AG09319 (cell line): ENCODE measurements around the gene FOXF1.
A peak's percentile ranks its signal among the peaks of the same experiment; 100 is the strongest.

ENCODE experiments used
- DNase-seq: peaks from one replicate; pipeline ENCODE4 v3.0.0-alpha.2; 2010; ENCODE audit warnings: low read depth; ENCODE audit errors: extremely low read depth
- TF ChIP-seq, protein P1 (sequence below): IDR thresholded peaks from 2 replicates; pipeline ENCODE4 v1.5.1; 2011; ENCODE audit warnings: low read depth, mild to moderate bottlenecking, inconsistent platforms, low read length, moderate library complexity

FOXF1 gene

DNA sequence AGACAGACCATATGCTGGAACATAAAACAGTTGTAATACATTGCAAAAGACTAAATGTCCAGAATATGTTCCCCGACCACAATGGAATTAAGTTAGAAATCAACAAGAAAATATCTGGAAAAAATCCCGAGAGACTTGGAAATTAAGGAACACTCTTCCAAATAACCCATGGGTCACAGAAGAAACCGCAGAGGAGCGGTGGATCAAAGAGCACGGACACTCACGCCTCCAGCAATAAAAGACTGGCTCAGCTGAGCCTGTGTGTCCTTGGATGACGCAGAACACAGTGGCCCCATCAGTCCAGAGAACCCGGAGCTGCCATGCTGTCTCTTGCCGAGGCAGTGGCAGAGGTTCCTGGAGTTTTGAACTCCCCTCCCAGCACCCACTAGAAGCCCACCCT is 30.9 kb upstream of the FOXF1 start:
- TF ChIP-seq, protein P1, sequence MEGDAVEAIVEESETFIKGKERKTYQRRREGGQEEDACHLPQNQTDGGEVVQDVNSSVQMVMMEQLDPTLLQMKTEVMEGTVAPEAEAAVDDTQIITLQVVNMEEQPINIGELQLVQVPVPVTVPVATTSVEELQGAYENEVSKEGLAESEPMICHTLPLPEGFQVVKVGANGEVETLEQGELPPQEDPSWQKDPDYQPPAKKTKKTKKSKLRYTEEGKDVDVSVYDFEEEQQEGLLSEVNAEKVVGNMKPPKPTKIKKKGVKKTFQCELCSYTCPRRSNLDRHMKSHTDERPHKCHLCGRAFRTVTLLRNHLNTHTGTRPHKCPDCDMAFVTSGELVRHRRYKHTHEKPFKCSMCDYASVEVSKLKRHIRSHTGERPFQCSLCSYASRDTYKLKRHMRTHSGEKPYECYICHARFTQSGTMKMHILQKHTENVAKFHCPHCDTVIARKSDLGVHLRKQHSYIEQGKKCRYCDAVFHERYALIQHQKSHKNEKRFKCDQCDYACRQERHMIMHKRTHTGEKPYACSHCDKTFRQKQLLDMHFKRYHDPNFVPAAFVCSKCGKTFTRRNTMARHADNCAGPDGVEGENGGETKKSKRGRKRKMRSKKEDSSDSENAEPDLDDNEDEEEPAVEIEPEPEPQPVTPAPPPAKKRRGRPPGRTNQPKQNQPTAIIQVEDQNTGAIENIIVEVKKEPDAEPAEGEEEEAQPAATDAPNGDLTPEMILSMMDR = no peak
- no peak for DNase-seq

DNA sequence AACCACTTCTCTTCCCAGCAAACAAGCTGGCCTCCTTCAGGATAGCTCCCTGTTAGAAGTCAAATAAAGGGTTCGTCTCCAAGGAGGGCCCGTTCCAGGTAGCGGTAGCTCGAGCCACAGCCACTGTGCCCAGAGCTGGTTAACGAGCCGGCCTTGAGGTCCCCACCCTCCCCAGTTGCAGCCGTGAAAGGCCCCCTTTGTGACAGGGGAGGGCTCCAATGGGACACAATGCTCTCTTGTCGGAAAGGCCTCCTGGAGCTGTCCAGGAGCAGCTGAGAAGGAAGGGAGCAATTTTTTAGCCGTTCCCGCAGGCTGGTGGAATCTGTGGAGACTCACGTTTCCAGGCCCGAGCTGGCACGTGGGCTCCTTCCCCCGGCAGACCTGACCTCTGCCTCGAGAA is 29.9 kb upstream of the FOXF1 start:
- no peak for DNase-seq
- TF ChIP-seq, protein P1 = no peak

DNA sequence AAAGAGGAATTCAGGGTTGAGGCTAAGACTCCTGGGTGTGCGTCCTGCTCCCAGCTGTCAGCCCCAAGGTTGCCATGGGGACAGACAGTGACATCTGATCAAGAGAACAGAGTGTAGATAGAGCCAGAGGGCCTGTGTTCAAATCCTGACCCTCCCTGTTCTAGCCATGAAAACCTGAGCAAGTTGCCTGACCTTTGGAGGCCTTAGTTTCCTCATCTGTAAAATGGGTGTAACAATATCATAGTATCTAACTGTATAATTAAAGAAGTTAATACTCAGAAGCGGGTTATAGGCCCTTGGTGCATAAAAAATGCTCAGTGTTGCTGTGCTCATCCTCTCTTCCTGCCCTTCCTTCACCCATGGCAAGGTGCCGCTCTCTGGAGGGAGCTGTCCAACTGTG is 28.7 kb upstream of the FOXF1 start:
- TF ChIP-seq, protein P1 = no peak
- DNase-seq = no peak

DNA sequence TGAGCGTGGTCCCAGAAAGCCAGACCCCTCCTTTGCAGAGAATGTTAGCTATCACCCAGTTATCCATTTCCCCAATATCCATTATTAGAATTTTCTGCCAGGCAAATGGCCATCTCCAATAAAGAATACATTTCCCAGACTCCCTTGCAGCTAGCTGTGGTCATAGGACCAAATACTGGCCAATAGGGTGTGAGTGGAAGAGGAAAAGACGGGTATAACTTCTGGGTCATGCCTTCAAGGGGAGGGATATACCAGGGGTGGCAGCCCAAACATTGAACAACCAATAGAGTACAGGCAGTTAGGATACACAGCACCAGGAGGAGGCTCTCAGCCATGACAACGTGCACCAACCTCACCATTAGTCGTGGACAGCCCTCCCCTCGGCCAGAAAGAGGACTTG is 26.1 kb upstream of the FOXF1 start:
- DNase-seq = no peak
- TF ChIP-seq, protein P1 = no peak

DNA sequence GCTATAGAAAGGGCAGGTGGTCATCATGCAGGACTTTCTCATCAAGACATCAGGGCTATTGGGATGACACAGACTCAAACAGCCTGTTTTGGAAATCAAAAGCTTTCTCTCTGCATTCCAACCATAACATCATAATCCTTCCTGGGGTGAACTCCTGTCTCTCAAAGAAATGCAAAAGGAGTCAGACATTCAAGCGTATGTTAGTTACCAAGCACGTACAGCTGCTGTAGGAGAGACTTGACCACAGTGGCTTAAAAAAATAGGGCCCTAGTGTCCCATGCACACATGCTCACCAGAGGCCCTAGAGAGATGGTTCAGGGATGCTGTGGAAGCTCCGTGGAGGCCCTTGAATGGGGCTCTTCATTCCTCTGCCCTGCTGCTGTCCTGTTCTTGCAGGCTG is 24.6 kb upstream of the FOXF1 start:
- DNase-seq = no peak
- TF ChIP-seq, protein P1 = no peak

DNA sequence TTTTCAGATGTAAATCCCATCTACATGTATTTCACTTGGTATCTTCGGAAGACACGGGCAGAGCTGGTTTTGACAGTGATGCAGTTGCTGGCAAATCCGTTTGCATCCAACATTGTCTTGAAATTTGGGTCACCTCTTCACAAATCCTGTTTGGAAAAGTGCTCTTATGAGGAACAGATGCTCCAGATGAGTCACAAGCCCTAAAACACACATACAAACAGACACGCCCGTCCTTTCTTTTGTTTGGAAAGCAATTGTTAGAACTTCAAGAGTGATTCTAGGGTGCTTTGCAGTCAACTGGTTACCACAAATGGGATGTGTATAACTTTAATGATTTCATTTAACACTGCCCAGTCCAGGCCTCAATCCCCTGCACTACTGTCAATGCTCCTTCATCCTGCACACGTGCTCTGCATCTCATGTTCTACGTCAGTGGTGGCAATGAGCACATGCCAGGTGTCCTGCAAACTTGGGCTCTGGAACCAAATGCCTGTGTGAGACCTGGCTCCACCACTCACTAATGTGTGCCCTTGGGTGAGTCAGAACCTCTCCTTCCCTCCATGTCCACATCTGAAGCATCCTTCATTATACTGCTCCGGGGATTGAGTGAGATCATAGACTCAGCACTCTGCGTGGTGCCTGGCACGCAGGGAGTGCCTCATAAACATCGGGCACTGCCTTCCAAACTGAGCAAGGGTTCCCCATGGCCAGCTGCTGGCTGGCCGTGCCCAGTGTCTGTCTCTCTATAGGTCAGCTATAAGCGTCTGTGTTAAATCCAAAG is 19.3 kb upstream of the FOXF1 start:
- TF ChIP-seq, protein P1 = no peak
- DNase-seq = peak; percentile 70

DNA sequence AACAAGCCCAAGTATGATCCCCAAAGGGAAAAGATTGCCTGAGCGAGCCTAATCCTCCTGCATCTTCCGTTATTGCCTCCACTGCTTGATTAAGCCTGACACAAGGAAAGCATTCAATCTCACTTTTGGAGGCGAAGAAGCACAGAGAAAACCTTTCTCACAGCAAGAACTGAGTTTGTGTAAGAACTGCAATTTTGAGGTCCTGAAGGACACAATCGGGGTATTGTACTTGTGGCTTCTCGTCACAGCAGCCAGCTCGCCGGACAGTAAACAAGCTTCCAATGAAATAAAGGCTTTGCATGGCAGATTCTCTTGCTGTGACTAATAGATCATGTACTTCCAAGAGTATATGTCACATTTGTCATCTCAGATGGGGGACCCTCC is 18.7 kb upstream of the FOXF1 start:
- TF ChIP-seq, protein P1 = no peak

More for the DNA sequence above, 18.7 kb upstream of the FOXF1 start:
- no peak for DNase-seq
